PC-3 (cell line): ENCODE results near the gene HSPA1L. TPM values are rescaled to one million over a fixed set of nuclear protein-coding genes. Genes with fewer than 3 reads are reported as not detected.

Source experiments
- ATAC-seq: fragments of 200-7000 bp; cut with Tn5 transposase; 2 replicates; pipeline ENCODE4 v1.9.1; 2020; ENCODE audit warnings: mild to moderate bottlenecking, moderate library complexity
- BruUV-seq: library from RNA; stranded (reverse); fragments of 400-500 nt; replicated peaks from 2 replicates; lab custom pipeline; 2021; lab: Mats Ljungman, UMichigan
- CTCF ChIA-PET: fragments of 300-600 bp; sonication (Branson Sonifier 250); formaldehyde crosslinking; loops from one replicate; lab custom pipeline; 2022; ENCODE audit warnings: antibody characterized with exemption; lab: Charles Lee
- POLR2A ChIA-PET: fragments of 300-600 bp; sonication (Branson Sonifier 250); formaldehyde crosslinking; loops from one replicate; lab custom pipeline; 2022; ENCODE audit warnings: antibody characterized with exemption; ENCODE audit not compliant: unreplicated experiment; lab: Charles Lee
- DNase-seq: peaks from one replicate; pipeline ENCODE4 v3.0.0-alpha.2; 2015
- H2AFZ ChIP-seq: fragments of 300-600 bp; sonication (generic); 2 replicates; pipeline ENCODE4 v1.6.0; 2016; ENCODE audit warnings: antibody characterized with exemption, low read length
- H3F3A ChIP-seq: fragments of 300-600 bp; sonication (generic); one replicate; pipeline ENCODE4 v1.6.0; 2017; ENCODE audit warnings: antibody characterized with exemption, low read length, control low read depth, mild to moderate bottlenecking; ENCODE audit not compliant: unreplicated experiment
- H3K27ac ChIP-seq: fragments of 300-600 bp; sonication (generic); 2 replicates; pipeline ENCODE4 v1.5.1; 2016; ENCODE audit warnings: mild to moderate bottlenecking, low read length
- H3K27me3 ChIP-seq: fragments of 300-600 bp; sonication (generic); 2 replicates; pipeline ENCODE4 v1.6.1; 2016; ENCODE audit warnings: low read length, mixed read lengths
- H3K36me3 ChIP-seq: fragments of 300-600 bp; sonication (generic); 2 replicates; pipeline ENCODE4 v1.6.1; 2016; ENCODE audit warnings: low read depth, mixed run types, low read length, mixed read lengths
- H3K4me1 ChIP-seq: fragments of 300-600 bp; sonication (generic); 2 replicates; pipeline ENCODE4 v1.5.1; 2016; ENCODE audit warnings: low read length; ENCODE audit not compliant: insufficient read depth
- H3K4me2 ChIP-seq: fragments of 300-600 bp; sonication (generic); 2 replicates; pipeline ENCODE4 v1.6.0; 2016; ENCODE audit warnings: low read length
- H3K4me3 ChIP-seq: fragments of 300-600 bp; sonication (generic); 2 replicates; pipeline ENCODE4 v1.5.1; 2016; ENCODE audit warnings: mild to moderate bottlenecking, low read length, mixed read lengths
- H3K79me2 ChIP-seq: fragments of 300-600 bp; sonication (generic); 2 replicates; pipeline ENCODE4 v1.6.1; 2017; ENCODE audit warnings: low read length, mixed read lengths
- H3K9ac ChIP-seq: fragments of 300-600 bp; sonication (generic); 2 replicates; pipeline ENCODE4 v1.6.0; 2016; ENCODE audit warnings: mild to moderate bottlenecking, low read length
- H3K9me2 ChIP-seq: fragments of 300-600 bp; sonication (generic); replicated peaks from 2 replicates; pipeline ENCODE4 v1.6.1; 2016; ENCODE audit warnings: mixed run types, low read length, mixed read lengths
- H3K9me3 ChIP-seq: fragments of 300-600 bp; sonication (generic); 2 replicates; pipeline ENCODE4 v1.6.1; 2016; ENCODE audit warnings: low read length, mixed read lengths
- H4K20me1 ChIP-seq: fragments of 300-600 bp; sonication (generic); 2 replicates; pipeline ENCODE4 v1.6.1; 2016; ENCODE audit warnings: low read length, mixed read lengths
- EZH2 ChIP-seq: fragments of 300-600 bp; sonication (generic); IDR thresholded peaks from one replicate; pipeline ENCODE4 v1.6.1; 2017; ENCODE audit warnings: antibody characterized with exemption, mild to moderate bottlenecking, low read length; ENCODE audit not compliant: unreplicated experiment
- EZH2phosphoT487 ChIP-seq: fragments of 300-600 bp; sonication (generic); IDR thresholded peaks from 2 replicates; pipeline ENCODE4 v1.6.1; 2018; ENCODE audit warnings: mild to moderate bottlenecking, antibody characterized with exemption, low read length, borderline replicate concordance
- intact Hi-C: fragments of 100-400 bp; cut with micrococcal nuclease; formaldehyde crosslinking; loops from 2 replicates; pipeline ENCODE4 v1.9.0; 2023
- total RNA-seq: library from RNA; depleted of rRNA; stranded (reverse); fragments of >200 nt; gene quantifications from 2 replicates; pipeline ENCODE4 v1.2.3, GENCODE V29; 2014
- TF ChIP-seq, protein P1 (sequence below): fragments of 300-600 bp; sonication (generic); conservative IDR thresholded peaks from 2 replicates; pipeline ENCODE4 v1.5.1; 2017; ENCODE audit warnings: antibody characterized with exemption, low read depth, mild to moderate bottlenecking, low read length

Gene HSPA1L
- total RNA-seq, 1 experiment from 2014 or later, result 0.26 TPM

DNA sequence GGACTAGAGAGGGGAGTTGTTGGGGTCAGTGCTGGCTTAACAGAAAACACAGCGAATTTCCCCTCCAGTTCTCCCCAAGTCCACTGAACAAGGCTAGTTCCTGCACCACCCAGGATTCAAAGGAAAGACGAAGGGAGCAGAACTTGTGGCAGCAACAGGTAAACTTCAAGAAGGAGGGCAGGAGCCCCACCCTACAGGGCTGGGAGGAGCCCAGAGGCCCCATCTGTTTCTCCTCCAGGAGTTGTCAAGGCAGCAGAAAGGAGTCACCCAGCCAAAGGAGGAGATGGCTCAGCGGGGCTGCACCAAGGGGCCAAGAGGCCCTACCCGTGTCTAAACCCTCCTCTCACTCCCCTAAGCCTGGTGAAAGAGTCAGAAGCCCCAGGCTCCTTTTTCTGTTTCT is 50.9 kb downstream of the HSPA1L start:
- CTCF ChIA-PET, result interaction anchor here (0.6 kb wide), 1 partner anchor 66 kb away, joined by 6 read pairs; no protein-coding TSS in a partner anchor
- TF ChIP-seq, protein P1, sequence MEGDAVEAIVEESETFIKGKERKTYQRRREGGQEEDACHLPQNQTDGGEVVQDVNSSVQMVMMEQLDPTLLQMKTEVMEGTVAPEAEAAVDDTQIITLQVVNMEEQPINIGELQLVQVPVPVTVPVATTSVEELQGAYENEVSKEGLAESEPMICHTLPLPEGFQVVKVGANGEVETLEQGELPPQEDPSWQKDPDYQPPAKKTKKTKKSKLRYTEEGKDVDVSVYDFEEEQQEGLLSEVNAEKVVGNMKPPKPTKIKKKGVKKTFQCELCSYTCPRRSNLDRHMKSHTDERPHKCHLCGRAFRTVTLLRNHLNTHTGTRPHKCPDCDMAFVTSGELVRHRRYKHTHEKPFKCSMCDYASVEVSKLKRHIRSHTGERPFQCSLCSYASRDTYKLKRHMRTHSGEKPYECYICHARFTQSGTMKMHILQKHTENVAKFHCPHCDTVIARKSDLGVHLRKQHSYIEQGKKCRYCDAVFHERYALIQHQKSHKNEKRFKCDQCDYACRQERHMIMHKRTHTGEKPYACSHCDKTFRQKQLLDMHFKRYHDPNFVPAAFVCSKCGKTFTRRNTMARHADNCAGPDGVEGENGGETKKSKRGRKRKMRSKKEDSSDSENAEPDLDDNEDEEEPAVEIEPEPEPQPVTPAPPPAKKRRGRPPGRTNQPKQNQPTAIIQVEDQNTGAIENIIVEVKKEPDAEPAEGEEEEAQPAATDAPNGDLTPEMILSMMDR, result no peak
- TF ChIP-seq EZH2phosphoT487 (no peak), EZH2 (no peak)

DNA sequence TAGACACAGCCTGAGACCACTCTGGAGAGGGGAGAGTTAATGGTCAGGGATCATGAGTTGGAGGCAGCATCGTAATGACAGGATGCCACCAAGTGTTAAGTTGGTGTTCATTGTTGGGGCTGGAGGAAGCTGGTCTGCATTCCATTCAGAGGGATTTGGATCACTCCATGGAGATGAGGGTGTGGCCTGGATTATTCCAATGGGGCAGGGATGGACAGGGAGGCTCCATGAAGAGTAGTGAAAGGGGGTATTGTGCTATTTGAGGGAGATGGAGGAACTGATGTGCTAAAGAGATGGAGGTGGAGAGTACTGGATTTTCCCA is 51.5 kb downstream of the HSPA1L start:
- CTCF ChIA-PET, result no interaction called here
- no peak overlapping the region for H3K9ac ChIP-seq
- no peak for TF ChIP-seq EZH2
- no peak for TF ChIP-seq EZH2phosphoT487
- TF ChIP-seq, protein P1, result no peak
- H3K4me1 ChIP-seq, result 0 out of 2 replicates have a peak, but pooled peaks cover 5% of the 10 kb centered on the region
- H3F3A ChIP-seq, result no peaks in the 10 kb centered on the region
- H3K4me2 ChIP-seq, result no peak overlapping the region
- no peaks in the 10 kb centered on the region for H3K27me3 ChIP-seq
- no peaks in the 10 kb centered on the region for H3K9me3 ChIP-seq
- POLR2A ChIA-PET, result no interaction called here
- no peak overlapping the region for H3K4me3 ChIP-seq
- H3K27ac ChIP-seq, result no peak overlapping the region
- peak; percentile 84 for ATAC-seq
- intact Hi-C loops, result loop anchor here (10.0 kb wide), 1 partner anchor 49 kb away; the partner anchor contains the start of gene LY6G6D
- no peaks in the 10 kb centered on the region for H3K79me2 ChIP-seq
- peak; percentile 46 for DNase-seq
- H3K36me3 ChIP-seq, result no peaks in the 10 kb centered on the region
- no peak overlapping the region for H2AFZ ChIP-seq
- no peaks in the 10 kb centered on the region for H3K9me2 ChIP-seq
- no peaks in the 10 kb centered on the region for H4K20me1 ChIP-seq
- BruUV-seq, result no TSS peak

More for the DNA sequence above, 50.9 kb downstream of the HSPA1L start:
- 0 out of 2 replicates have a peak, but pooled peaks cover 5% of the 10 kb centered on the region for H3K4me1 ChIP-seq
- no peaks in the 10 kb centered on the region for H3F3A ChIP-seq
- no peak overlapping the region for H3K4me2 ChIP-seq
- ATAC-seq (no peak), DNase-seq (no peak)
- intact Hi-C loops, result loop anchor here (10.0 kb wide), 1 partner anchor 49 kb away; the partner anchor contains the start of gene LY6G6D
- POLR2A ChIA-PET, result no interaction called here
- H3K27ac ChIP-seq, result no peak overlapping the region
- no peaks in the 10 kb centered on the region for H3K9me3 ChIP-seq
- H3K79me2 ChIP-seq, result no peaks in the 10 kb centered on the region
- H3K36me3 ChIP-seq, result no peaks in the 10 kb centered on the region
- BruUV-seq, result no TSS peak
- H3K4me3 ChIP-seq, result no peak overlapping the region
- H3K27me3 ChIP-seq, result no peaks in the 10 kb centered on the region
- no peak overlapping the region for H2AFZ ChIP-seq
- H3K9me2 ChIP-seq, result no peaks in the 10 kb centered on the region
- no peaks in the 10 kb centered on the region for H4K20me1 ChIP-seq
- H3K9ac ChIP-seq, result no peak overlapping the region

DNA sequence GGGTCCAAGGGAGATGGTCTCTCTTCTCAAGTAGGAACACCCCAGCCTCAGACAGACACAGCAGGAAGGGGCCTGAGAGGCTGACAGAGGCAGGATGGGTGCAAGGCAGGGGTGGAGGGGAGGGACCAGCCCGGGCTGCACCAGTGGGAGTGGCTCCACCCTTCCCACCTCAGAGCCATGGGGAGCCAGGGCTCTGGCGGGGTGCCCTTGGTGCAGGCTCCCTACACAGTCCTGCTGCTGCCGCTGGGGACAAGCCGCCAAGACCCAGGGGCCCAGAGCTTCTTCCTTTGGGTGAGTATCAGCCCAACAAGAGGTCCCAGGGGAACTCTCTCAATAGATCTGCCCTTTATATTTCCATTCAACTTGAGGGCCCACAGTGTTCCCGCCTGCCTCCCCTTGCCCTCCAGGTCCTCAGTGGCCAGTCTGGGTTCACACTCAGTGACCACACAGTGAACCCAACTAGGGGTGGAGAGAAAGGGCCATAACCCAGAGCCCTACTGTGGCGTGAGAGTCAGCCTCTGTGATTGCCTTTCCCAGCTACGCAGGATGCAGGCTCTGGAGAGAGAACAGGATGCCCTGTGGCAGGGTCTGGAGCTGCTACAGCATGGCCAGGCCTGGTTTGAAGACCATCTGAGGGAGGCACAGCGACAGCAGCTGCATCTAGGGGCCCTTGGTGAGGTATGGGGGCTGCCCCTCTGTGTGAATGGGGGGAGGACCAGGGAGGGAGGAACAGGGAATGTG is 52.0 kb downstream of the HSPA1L start:
- H3K9me3 ChIP-seq, result no peaks in the 10 kb centered on the region
- H3K9ac ChIP-seq, result no peak overlapping the region
- H3K4me2 ChIP-seq, result no peak overlapping the region
- intact Hi-C loops, result loop anchor here (10.0 kb wide), 1 partner anchor 48 kb away; the partner anchor contains the start of gene LY6G6D
- H3K79me2 ChIP-seq, result no peaks in the 10 kb centered on the region
- H2AFZ ChIP-seq, result no peak overlapping the region
- H3K9me2 ChIP-seq, result no peaks in the 10 kb centered on the region
- BruUV-seq, result no TSS peak
- H3F3A ChIP-seq, result no peaks in the 10 kb centered on the region
- 0 out of 2 replicates have a peak, but pooled peaks cover 5% of the 10 kb centered on the region for H3K4me1 ChIP-seq
- H3K27ac ChIP-seq, result no peak overlapping the region
- CTCF ChIA-PET, result no interaction called here
- POLR2A ChIA-PET, result no interaction called here
- no peak overlapping the region for H3K4me3 ChIP-seq
- TF ChIP-seq EZH2, result no peak
- TF ChIP-seq, protein P1, result no peak
- no peak for TF ChIP-seq EZH2phosphoT487
- H4K20me1 ChIP-seq, result no peaks in the 10 kb centered on the region
- no peak for DNase-seq
- no peaks in the 10 kb centered on the region for H3K36me3 ChIP-seq
- ATAC-seq, result no peak; the same call in 1 of the 2 replicates
- H3K27me3 ChIP-seq, result no peaks in the 10 kb centered on the region
